ENCODE data around the gene PSG6.
"Not testable (repeated sequence)": the region's sequence is repeated elsewhere in the genome, so short reads cannot be mapped to it uniquely, and the experiment has no call there.

GRCh38 chr19:42934726-42935125, 17.0 kb upstream of the PSG6 start:
- TF ChIP-seq CTCF (conservative IDR thresholded peaks at IDR 0.05; ENCODE audit: low read length); EZH2phosphoT487 (IDR thresholded peaks at IDR 0.05; ENCODE audit: borderline replicate concordance): not testable (repeated sequence)

All from Loucy (cell line).